ENCODE measurements around the gene CTNNBL1. TPM values are rescaled to one million over a fixed set of nuclear protein-coding genes. Genes with fewer than 3 reads are reported as not detected.
"Not testable (repeated sequence)": the region's sequence is repeated elsewhere in the genome, so short reads cannot be mapped to it uniquely, and the experiment has no call there.

The CTNNBL1 gene
- total RNA-seq, 1 donor from 2014 or later = 41.3 TPM

- ATAC-seq (no peak), DNase-seq (ENCODE audit: low spot score) (no peak)
- intact Hi-C loops (cut with DNase I) = no loop called here
These were observed 20.4 kb upstream of the CTNNBL1 start for GRCh38 chr20:37673444-37673843.

DNA sequence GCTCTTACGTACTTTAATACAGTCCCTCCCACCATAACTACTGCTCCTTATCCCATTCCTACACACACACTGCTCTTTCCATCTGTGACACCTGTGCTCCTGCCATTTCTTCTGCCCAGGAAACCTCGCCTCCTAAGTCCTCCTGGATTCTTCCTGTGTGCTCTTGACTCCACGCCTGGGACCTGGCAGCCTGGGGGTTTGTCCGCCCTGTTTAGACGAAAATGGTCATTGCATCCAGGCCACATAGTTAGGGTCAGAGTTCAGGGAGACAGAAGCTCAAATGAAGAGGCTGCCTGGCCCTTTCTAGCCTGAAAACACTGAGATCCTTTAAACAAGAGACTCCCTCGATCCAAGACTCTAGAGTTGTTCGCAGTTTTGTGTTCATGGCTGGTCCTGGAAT lies 17.4 kb upstream of the CTNNBL1 start:
- intact Hi-C loops (cut with DNase I) = no loop called here
- DNase-seq (ENCODE audit: low spot score) = no peak
- no peak for ATAC-seq

DNA sequence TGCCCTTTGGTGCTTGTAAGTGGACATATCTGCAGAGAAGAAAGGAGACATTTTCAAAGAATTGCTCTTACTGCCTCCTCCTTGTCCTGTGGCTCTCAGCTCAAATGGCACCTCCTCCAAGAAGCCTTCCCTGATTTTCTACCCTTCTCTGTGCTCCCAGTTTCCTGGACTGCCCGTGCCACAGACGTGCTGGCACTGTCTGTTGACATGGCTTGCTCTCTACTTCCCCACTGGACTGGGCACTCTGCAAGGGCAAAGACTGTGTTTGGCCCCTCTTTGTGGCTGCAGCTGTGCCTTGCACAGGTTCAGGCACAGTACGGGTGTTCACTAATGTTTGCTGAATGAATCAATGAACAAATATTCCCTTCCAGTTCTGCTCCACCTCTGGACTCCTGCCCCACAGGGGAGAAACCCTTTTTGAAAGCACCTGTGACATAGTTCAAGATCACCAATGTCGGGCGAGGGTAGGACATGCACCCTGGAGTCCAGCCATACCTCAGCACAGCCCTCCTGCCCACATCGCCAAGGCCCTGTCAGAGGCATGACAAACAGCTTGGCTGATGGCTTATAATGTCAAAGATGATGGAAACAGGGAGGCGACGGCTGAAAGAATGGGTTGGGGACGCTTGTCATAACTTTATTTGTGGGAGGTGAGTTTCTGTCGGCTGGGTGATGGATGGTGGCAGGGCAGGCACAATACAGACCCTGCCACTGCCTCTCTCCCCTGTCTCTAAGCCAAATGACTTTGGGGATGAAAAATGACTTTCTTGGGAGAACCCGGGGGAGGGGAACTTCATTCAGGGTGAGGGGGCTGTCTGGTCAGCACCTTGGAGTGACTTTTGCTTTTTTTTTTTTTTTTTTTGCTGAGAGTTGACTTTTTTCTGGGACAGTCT lies 15.6 kb upstream of the CTNNBL1 start:
- no peak for ATAC-seq
- intact Hi-C loops (cut with DNase I) = no loop called here
- DNase-seq (ENCODE audit: low spot score) = no peak

GRCh38 chr20:37679751-37680150 lies 14.1 kb upstream of the CTNNBL1 start:
- ATAC-seq; intact Hi-C loops (cut with DNase I); DNase-seq (ENCODE audit: low spot score): not testable (repeated sequence)

- intact Hi-C loops (cut with DNase I) = no loop called here
- ATAC-seq (no peak), DNase-seq (ENCODE audit: low spot score) (no peak)
These were observed 13.4 kb upstream of the CTNNBL1 start for GRCh38 chr20:37680420-37680819.

GRCh38 chr20:37681384-37682112 lies 12.3 kb upstream of the CTNNBL1 start:
- intact Hi-C loops (cut with DNase I) = no loop called here
- no peak for ATAC-seq
- no peak for DNase-seq (ENCODE audit: low spot score)

- DNase-seq (ENCODE audit: low spot score); ATAC-seq; intact Hi-C loops (cut with DNase I): not testable (repeated sequence)
These were observed 10.7 kb upstream of the CTNNBL1 start for GRCh38 chr20:37683146-37683545.

DNA sequence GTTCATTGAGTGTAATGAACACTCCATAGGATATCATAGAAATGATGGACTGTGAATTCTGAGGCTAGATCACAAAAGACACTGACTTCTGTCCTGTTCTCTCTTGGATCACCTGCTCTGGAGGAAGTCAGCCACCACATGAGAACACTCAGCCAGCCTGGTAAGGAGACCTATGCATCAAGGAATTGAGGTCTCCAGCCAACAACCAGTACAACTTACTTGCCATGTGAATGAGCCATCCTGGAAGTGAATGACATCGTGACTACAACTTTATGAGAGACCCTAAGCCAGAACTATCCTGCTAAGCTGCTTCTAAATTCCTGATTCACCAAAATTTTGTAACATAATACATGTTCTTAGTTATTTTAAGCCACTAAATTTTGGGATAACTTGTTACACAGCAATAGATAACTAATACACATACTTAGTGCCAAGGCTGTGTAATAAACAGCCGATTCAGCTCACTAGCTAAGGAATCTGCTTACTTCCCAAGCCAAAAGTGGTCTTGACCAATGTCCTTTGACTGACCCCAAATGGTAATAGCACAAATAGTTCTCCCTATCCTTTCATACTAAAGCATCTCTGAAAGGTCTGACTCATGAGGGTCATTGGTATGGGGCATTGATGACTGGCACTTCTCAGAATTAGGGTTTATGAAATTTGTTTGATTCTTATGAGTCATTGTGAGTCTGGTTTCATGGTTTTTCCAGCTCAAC lies 6.9 kb upstream of the CTNNBL1 start:
- intact Hi-C loops (cut with DNase I) = no loop called here
- DNase-seq (ENCODE audit: low spot score) (no peak), ATAC-seq (no peak)

DNA sequence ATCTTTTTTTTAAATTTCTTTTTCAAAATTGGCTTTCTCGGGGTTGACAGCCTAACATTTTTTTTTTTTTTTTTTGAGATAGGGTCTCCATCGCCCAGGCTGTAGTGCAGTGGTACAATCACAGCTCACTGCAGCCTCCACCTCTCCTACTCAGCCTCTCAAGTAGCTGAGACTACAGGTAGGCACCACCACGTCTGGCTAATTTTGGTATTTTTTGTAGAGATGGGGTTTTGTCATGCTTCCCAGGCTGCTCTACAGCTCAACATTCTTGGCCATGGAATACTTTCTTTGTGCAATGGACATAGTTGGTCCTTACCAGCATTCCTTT lies 6.4 kb upstream of the CTNNBL1 start:
- intact Hi-C loops (cut with DNase I) = no loop called here
- no peak for DNase-seq (ENCODE audit: low spot score)

GRCh38 chr20:37688093-37688492 lies 5.7 kb upstream of the CTNNBL1 start:
- DNase-seq (ENCODE audit: low spot score) = no peak
- intact Hi-C loops (cut with DNase I) = no loop called here
- no peak for ATAC-seq

More for the DNA sequence above, 6.4 kb upstream of the CTNNBL1 start:
- no peak for ATAC-seq

GRCh38 chr20:37690626-37691369 lies 3.0 kb upstream of the CTNNBL1 start:
- ATAC-seq (no peak), DNase-seq (ENCODE audit: low spot score) (no peak)
- intact Hi-C loops (cut with DNase I) = no loop called here

GRCh38 chr20:37692459-37693166 lies 1.2 kb upstream of the CTNNBL1 start:
- no peak for DNase-seq (ENCODE audit: low spot score)
- no peak for ATAC-seq
- intact Hi-C loops (cut with DNase I) = no loop called here

DNA sequence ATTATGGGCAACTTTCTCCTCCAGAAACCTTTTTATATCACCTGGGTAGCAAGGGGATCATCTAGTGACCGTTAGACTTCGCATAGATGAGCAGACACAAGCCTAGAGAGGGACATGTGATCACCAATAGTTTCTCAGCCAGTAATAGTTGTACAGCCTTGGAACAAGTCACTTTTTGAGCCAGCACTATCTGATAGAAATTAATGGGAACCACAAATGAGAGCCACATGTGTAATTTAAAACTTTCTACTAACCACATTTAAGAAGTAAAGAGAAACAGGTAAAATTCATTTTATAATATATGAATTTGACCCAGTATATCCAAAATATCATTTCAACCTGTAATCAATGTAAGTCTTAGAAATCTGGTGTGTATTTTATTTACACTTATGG lies 592 bp upstream of the CTNNBL1 start:
- intact Hi-C loops (cut with DNase I) = no loop called here
- DNase-seq (ENCODE audit: low spot score) = no peak
- no peak for ATAC-seq

- ATAC-seq = no peak
- no peak for DNase-seq (ENCODE audit: low spot score)
- intact Hi-C loops (cut with DNase I) = no loop called here
These were observed 2.0 kb downstream of the CTNNBL1 start for GRCh38 chr20:37695684-37696342.

- ATAC-seq = no peak
- intact Hi-C loops (cut with DNase I) = no loop called here
- no peak for DNase-seq (ENCODE audit: low spot score)
These were observed 3.5 kb downstream of the CTNNBL1 start for GRCh38 chr20:37697314-37697713.

GRCh38 chr20:37699202-37699601 lies 5.4 kb downstream of the CTNNBL1 start:
- DNase-seq (ENCODE audit: low spot score) (no peak), ATAC-seq (no peak)
- intact Hi-C loops (cut with DNase I) = no loop called here

DNA sequence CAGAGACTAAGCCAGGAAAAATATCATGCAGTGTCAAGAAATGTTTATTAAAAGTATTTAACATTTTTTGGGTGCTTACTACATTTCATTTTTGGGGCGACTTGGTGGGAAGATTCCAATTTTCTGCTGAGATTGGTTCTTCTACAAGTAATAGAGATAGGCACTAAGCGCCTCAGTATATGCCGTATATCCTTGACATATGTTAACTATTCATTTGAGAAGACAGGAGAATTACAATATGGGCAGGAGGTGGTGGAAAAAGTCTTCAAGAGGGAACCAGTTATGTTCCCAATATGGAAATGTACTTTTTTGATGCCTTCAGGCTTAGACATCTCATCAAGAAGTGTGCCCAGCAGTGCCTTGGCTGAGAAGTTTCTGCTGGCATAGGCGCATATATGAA lies 6.5 kb downstream of the CTNNBL1 start:
- no peak for ATAC-seq
- no peak for DNase-seq (ENCODE audit: low spot score)
- intact Hi-C loops (cut with DNase I) = no loop called here

- intact Hi-C loops (cut with DNase I); ATAC-seq; DNase-seq (ENCODE audit: low spot score): not testable (repeated sequence)
These were observed 7.8 kb downstream of the CTNNBL1 start for GRCh38 chr20:37701676-37702075.
